ENCODE data around the gene CYREN.
"Not testable (repeated sequence)": the region's sequence is repeated elsewhere in the genome, so short reads cannot be mapped to it uniquely, and the experiment has no call there.

CYREN gene, protein sequence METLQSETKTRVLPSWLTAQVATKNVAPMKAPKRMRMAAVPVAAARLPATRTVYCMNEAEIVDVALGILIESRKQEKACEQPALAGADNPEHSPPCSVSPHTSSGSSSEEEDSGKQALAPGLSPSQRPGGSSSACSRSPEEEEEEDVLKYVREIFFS

DNA sequence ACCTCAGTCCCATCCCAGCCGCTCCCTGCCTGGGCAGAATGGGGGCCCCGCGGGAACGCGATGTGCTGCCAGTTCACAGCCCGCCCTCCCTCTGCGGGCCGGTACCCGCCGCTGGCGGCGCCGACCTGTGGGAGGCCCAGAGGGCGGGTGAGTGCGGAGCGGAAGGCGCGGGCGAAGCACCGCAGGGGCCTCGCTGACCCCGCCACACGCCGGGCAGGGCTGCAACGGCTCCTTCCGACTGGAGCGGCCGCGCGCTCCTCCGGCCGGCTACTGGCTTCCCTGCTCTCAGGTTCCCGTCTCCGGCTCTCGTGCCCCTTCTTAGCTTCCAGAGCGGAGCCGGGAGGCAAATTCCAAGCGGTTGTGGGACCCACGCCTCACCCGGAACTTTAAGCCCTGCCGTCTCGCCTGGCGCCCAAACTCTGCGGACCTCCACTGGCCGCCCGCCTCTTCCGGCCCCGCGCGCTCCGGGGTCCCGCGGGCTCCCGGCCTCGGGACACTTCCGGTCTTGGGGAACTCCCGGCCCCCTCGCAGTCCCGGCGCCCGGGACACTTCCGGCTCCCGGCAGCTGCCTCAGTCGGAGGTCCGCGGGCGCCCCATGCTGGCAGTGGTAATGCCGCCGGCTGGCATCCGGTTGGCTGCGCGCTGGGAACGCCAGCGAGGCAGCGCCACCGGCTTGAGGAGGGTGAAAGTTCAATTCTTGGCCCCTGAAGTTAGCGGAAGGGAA is at the start of gene CYREN:
CYREN (minus strand) TSS at position 434 of the 724 bp plus-strand sequence. CDS start 1,785 bp downstream, outside the sequence.
- peak; percentile 76 to 86 for DNase-seq (ENCODE audit: low read depth in 2 of 2, low spot score in 1 of 2)

DNA sequence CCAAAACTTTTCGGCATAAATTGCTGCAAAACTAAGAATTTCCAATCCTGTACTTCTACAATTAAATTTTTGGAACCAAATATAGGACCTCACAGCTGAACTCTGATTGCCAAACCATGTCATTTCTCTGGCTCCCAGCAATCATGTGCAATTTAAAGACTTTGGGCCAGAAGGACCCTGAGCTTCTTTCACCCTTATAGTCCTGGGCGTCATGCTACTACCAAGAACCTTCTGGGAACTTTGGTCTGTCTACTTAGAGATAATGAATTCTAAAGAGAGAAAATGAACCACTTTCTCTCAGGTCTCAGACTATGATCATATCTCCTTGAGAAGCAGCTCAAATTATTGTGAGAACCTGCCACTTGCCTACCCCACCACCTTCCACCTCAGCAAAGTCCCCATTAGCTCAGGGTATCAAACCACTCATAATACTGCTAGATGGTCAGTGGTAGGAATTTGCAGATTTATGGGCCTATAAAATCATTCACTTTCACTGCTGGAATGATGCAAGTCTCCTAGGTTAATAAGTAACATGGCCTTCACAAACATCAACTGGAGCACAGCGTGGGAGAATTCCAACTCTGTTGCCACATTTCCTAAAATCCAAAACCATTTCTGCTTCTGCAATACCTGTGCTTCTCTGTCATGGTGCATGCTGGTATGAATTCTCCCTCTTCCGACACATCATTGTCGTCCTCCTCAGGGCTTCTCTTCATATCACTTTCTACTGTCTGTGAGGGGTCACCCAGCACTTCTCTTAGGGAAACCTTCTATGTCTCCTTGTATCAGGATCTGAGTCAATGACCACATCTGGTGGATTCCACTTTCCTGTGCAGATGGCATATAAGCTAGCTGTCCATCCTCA is 47.4 kb upstream of the CYREN start:
- DNase-seq (ENCODE audit: low read depth in 2 of 2, low spot score in 1 of 2) = no peak

DNA sequence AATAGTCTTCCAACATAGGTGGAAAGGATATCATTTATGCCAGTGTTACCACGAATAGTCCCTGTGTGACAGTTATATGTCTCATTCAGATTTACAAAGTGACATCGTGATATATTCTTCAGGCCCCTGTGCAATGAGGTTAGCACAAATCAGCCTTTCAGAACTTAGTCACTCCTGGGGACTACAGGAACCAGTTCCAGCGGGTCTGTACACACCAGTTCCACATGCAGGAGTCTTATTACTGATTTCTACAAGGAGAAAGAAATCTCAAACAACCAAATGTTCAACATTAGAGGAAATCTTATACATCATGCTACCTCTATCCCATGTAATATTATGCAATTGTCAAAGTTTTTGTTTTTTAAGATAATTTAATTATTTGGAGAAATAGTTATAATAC is 45.2 kb upstream of the CYREN start:
- DNase-seq (ENCODE audit: low read depth in 2 of 2, low spot score in 1 of 2) = no peak

DNA sequence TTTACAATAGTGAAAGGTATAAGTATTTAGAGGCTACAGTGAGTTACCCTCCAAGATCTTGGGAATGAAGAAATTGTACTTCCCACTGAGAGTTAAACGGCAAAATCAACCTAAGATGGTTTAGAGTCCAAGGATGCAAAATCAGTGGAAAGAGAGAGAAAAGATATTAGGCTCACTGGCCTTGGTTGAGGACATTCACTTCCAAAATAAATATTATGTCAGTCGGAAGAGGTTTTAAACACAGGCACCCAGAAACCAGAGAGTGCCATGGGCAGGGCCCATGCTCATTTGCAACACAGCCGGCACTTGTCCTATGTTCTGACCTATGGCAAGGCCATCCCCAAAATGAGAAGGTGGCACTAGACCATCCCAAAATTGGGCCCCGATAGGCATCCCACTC is 44.7 kb upstream of the CYREN start:
- no peak for DNase-seq (ENCODE audit: low read depth in 2 of 2, low spot score in 1 of 2)

DNA sequence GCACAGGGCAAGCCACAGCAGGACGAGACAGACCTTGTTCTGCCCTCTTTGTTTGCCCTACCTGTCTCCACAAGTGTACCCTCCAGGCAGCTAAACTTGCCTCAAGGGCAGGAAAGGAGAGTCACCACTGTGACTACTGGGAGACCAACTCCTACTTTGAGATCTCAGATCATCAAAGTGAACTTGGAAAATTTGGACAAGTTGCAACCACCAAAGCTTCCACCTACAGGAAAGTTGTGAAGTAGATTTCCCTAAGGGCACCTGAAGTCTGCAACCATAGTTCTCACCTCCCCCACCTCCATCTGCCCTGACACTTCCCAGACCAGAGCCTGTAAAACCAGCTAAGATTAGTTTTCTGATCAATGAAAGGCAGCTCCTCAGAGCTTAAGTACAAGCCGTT is 43.3 kb upstream of the CYREN start:
- DNase-seq (ENCODE audit: low read depth in 2 of 2, low spot score in 1 of 2) = no peak

DNA sequence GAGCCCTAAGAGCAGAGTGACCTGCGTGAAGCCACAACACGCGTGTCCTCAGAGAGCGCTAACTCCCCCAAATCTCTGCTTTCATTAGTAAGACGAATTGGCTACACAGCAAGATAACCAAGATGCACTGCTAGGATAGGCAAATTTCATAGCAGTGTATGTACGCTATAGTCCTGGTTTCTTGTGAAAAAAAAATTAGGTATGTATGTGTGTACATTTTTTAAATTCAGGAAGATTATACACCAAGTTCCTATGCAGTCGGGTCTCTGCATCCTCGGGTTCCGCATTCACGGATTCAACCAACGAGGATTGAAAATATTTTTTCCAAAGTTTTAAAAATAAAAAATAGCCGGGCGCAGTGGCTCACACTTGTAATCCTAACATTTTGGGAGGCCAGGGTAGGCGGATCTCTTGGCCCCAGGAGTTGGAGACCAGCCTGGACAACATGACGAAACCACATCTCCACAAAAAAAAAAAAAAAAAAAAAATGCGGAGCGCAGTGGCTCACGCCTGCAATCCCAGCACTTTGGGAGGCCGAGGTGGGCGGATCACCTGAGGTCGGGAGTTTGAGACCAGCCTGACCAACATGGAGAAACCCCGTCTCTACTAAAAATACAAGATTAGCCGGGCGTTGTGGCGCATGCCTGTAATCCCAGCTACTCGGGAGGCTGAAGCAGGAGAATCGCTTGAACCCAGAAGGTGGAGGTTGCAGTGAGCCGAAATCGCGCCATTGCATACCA is 41.6 kb upstream of the CYREN start:
- DNase-seq (ENCODE audit: low read depth in 2 of 2, low spot score in 1 of 2) = not testable (repeated sequence)

DNA sequence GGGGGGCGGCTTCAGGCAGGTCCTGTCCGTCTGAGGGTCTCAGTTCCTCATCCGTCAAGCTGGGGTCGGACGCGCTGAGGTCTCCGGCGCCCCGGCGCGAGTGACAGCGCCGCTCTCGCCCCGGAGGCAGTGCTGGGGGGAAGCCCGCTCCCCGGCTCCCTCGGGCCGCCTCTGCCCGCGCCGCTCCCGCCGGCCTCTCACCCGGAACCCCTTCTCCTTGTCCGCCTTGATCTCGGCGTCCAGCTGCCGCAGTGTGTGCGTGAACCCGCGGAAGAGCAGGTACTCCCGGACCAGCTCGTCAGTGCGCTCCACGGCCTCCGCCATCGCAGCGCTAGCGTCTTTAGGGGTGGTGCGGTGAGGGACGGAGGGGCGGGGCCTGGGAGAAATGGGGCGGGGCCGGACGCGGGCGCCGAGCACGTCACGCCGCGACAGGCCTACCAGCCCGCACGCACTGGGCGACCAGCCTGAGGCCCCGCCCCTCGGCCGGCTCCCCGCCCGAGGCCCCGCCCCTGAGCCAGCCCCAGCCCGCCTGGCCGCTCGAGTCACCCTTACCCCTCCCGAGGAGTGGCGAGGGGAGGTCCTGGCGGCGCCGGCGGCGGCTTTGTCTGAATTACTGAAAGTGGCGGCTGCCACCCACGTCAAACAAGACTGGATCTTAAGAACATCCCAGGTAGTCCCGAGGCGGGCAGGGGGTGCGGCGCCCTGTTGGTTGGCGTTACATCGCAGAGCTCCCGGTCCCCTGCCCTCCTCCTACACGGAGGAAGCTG is 40.9 kb upstream of the CYREN start, which contains the start of gene WDR91:
WDR91 (minus strand) TSS at position 348 of the 767 bp plus-strand sequence; CDS start at position 324, 24 bp downstream.
- peak; percentile 87 to 94 for DNase-seq (ENCODE audit: low read depth in 2 of 2, low spot score in 1 of 2)

DNA sequence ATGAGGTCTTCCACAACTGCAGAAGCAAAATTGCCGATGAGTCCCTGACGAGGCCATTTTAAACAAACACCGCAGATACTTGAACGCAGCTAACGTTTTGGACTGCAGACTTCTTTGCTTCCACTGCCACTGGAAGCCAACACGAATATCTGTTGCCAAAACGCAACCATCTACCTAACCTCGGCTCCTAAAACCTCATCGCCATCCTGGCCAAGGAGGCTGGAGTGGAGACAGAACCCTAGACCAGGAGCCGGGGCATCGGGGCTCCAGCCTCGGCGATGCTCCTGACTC is 40.3 kb upstream of the CYREN start:
- DNase-seq (ENCODE audit: low read depth in 2 of 2, low spot score in 1 of 2) = no peak

DNA sequence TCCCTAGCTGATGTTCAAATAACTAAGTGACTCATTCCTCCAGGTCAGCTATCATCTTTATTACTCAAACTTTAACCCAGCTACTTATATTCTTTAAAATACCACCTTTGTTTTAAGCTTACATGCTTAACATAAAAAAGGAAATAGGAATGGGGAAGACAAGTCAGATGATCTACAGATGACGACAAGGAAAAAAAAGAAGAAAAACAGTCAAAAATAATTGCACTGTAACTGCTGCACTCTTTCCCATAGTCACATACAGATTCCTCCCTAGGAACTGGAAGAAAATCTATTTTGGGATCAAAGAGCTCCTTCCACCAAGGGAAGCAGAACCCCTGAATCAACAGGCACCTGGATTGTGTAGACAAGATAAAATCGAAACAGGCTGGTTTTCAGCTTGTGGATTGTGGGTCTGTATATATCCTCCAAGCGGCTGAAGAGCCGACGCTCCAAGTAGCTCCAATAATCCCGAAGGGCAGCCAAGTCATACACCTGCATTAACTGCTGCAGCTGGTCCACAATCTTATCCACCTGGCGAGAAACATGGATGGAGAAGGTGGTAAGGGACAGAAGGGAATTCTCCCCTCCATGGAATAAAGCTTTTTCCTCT is 38.8 kb upstream of the CYREN start:
- DNase-seq (ENCODE audit: low read depth in 2 of 2, low spot score in 1 of 2) = no peak

DNA sequence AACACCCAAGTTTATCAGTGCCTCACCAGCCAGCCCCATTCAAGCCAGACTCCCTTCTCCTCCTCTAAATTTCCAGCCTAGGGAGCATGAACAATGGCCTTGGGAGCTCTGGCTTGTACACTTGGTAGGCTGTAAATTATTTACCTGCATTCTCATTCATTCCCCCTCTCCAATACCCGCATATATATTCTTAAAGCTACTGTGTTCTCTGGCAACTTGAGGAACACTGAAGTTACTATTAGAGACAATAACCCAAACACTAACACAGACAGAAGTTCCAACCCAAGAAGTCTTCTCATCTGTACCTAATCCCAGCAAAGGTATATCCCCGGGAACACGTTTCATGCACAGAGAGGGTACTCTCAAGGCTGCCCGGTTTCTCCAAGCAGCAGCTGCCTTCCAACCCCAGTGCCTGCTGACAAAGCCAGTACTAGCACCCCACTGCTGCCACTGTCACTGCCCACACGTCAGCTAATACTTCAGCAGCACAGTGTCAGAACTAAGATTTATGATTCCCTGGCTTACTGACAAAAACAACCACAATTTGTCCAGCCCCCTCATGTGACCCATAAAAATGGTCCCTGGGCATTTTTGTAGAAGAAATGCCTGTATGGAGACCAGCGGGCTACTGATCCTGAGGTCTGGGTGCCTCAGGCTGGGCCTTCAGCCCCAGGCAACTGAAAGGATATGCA is 37.7 kb upstream of the CYREN start:
- DNase-seq (ENCODE audit: low read depth in 2 of 2, low spot score in 1 of 2) = no peak

DNA sequence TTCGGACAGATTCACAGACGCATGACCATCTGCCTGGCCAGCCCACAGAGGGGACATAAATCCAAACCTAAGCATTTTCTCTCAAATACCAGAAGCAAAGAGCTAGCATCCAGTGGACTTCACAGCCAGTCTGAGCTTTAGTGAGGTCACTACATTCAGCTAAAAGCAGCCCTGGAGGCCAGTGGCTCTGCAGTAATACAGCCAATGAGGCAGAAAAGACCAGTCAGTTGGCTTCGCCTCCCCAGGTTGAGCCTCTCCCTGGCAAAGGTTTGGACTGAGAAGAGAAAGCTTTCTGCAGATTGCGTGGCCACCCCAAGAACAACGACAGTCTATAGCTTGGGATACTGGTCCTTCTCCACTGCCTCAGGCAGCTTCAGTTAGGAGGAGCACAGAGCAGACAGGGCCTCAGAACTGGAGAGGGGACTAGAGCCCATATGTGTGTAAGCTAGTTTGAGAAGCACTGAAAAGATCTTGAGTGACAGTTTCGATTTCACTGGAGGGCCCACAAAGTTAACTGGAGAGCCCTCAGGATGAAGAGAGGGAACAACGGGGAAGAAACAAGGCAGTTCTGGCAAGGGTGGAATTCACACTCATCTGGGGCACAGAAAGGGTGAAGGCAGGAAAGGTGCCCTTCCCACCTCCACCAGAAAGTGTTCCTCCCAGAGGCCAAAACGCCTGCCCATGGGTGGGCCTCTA is 37.0 kb upstream of the CYREN start:
- no peak for DNase-seq (ENCODE audit: low read depth in 2 of 2, low spot score in 1 of 2)

DNA sequence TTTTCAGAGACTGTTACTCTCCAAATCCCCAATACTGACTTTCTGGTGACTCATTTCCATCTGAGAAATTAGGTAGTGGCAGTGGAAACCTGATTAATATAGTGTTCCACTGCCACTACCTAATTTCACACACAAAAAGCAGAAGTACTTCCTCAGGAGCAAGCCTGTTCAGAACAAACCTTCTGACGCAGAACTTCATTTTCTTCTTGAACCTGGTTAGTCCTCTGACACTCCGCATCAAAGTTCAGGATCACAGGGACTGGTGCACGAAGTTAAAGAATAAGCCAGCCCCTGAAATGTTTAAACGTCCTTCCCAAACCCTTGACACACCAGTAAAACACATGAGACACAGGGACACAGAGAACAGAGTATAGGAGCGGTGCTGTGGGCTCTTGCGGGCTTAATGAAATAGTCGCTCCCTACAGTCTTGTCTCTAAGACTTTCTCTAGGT is 36.5 kb upstream of the CYREN start:
- DNase-seq (ENCODE audit: low read depth in 2 of 2, low spot score in 1 of 2) = no peak

DNA sequence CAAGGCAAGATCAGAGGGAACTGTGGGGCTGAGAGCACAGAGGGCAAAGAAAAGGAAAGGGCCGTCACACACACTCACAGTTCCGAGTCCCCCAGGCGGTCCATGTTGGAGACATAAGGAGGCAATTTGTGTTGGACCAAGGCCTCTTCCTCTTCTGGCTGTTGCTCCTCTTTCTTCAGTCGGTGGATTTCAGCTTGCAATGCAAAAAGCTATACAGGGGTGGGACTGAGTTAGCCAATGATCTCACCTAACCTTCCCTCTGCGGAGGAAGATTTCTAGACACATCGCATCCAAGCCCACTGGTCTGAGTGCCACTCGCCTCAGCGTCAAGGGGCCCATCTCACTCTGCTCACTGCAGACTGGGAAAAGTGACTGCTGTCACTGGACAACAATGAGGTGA is 35.3 kb upstream of the CYREN start:
- no peak for DNase-seq (ENCODE audit: low read depth in 2 of 2, low spot score in 1 of 2)

DNA sequence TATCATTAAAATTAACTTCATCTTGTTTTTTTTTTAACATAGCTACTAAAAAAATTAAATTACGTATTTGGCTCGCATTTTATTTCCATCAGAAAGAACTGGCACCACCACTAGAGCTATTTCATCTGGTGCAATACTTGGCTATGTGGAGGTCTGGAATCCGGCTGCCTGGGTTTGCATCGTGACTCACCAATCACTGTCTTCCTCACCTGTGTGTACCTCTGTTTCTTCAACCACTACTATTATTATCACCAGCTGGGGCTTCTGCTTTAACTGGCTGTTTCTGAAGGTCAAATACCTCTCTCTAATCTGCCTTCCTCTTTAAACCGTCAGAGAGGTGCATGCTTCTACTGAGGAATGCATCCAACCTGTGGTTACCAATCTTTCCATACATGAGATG is 34.4 kb upstream of the CYREN start:
- no peak for DNase-seq (ENCODE audit: low read depth in 2 of 2, low spot score in 1 of 2)

DNA sequence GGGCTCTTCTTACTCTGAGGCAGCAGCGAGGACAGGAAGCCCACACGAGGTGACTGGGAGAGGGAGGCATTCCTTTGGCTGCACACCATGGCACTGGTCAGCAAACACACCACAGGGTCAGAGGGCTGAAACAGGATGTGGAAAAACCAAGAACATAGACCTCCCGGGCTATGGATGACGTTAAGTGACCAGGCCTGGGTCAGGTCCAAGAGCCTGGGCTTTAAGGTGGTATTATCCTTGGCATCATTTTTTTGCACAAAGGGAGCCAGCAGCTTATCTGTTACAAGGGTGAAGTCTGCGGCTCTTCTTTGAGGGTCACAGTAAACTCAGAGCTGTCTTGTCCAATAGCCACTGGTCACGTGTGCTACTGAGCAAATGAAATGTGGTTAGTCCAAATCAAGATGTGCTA is 33.8 kb upstream of the CYREN start:
- no peak for DNase-seq (ENCODE audit: low read depth in 2 of 2, low spot score in 1 of 2)

DNA sequence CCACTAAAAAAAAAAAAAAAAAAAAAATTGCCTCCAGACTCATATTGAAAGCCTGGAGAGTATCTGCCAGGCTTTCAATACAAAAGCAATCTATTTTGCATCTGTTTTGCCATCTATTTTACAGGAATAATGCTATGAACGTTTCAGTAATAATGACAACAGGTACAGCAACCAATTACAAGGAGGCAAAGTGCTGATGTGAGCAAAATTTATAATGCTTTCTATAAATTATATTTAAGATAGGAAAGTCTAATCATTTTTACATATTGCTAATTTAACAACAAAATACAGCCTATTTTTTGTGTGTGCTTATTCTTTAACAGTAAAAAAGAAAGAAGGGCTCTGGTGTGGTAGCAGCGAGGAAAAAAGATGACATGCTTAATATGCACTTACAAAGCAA is 30.8 kb upstream of the CYREN start:
- no peak for DNase-seq (ENCODE audit: low read depth in 2 of 2, low spot score in 1 of 2)

DNA sequence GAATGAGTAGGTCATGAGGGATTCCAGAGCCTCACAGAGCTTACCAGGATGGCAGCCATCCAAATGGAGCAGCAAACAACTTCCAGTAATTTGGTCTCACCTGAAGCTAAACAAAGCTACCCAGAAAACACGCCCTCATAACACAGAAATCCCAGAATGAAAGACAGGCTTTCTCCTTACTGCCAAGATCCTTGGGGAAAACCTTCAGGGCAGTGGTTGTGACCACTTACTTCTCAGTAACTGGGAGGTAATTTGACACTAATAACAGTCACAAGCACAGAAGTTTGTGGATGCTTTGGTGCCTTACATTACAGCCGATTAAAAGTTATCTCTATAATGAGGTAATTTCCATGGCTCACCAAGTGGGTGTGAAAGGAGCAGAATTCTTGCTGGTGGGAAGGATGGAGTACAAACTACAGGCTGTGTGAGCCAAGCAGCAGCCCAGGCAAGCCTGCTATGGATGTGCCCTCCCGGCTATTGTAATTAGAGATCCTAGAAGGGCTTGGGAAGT is 30.4 kb upstream of the CYREN start:
- no peak for DNase-seq (ENCODE audit: low read depth in 2 of 2, low spot score in 1 of 2)

DNA sequence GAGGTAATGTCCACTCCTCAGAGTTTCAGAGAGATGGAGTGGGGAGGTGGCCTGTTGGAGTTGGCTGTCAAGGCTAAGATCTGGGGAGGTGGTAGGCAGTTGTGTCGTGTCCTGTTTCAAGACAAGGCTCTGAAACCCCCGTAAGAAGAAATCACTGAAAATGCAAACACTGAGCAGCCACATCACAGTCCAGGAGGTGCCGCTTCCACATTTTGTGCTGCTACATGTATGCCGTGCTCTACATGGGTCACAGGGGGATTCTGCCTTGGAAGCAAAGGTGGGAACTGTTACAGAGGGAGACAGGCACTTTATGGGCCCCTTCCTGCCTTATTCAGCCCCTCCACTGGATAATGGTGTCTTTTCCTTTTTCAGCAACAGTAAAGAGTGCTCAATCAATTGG is 28.9 kb upstream of the CYREN start:
- no peak for DNase-seq (ENCODE audit: low read depth in 2 of 2, low spot score in 1 of 2)
